Measurements from ENCODE around the gene CDH23.

Gene CDH23

DNA sequence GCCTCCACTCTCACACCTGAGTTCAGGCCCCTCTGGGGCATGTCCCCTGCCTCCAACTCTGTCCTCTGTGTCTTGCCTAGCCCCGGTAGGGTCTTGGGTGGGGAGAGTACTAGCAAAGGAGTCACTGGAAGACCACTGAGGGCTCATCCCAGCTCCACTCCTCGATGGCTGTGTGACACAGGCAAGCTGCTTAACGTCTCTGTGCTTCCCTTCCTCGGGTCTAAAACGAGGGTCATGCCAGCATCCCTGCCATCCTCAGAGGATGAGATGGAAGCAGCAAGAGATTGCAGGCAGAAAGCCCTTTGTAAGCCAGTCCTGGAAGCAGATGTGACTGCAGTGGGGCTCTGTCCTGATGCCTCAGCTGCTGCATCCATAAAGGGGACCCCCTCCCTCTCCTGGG lies 338.1 kb downstream of the CDH23 start:
- H3K4me3 ChIP-seq (ENCODE audit: low read depth, low read length): no peak overlapping the region
- no peak for DNase-seq (ENCODE audit: low read depth)
- TF ChIP-seq, protein P1, sequence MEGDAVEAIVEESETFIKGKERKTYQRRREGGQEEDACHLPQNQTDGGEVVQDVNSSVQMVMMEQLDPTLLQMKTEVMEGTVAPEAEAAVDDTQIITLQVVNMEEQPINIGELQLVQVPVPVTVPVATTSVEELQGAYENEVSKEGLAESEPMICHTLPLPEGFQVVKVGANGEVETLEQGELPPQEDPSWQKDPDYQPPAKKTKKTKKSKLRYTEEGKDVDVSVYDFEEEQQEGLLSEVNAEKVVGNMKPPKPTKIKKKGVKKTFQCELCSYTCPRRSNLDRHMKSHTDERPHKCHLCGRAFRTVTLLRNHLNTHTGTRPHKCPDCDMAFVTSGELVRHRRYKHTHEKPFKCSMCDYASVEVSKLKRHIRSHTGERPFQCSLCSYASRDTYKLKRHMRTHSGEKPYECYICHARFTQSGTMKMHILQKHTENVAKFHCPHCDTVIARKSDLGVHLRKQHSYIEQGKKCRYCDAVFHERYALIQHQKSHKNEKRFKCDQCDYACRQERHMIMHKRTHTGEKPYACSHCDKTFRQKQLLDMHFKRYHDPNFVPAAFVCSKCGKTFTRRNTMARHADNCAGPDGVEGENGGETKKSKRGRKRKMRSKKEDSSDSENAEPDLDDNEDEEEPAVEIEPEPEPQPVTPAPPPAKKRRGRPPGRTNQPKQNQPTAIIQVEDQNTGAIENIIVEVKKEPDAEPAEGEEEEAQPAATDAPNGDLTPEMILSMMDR (IDR thresholded peaks at IDR 0.05; ENCODE audit: low read depth, low read length, missing control alignments): no peak
- in situ Hi-C loops (cut with HindIII; ENCODE audit: low sequenced_read_pairs): no loop called here

- TF ChIP-seq, protein P1 (IDR thresholded peaks at IDR 0.05; ENCODE audit: low read depth, low read length, missing control alignments): no peak
- DNase-seq (ENCODE audit: low read depth): no peak
- in situ Hi-C loops (cut with HindIII; ENCODE audit: low sequenced_read_pairs): no loop called here
- no peak overlapping the region for H3K4me3 ChIP-seq (ENCODE audit: low read depth, low read length)
Observed at GRCh38 chr10:71735709-71736569, 339.2 kb downstream of the CDH23 start.

DNA sequence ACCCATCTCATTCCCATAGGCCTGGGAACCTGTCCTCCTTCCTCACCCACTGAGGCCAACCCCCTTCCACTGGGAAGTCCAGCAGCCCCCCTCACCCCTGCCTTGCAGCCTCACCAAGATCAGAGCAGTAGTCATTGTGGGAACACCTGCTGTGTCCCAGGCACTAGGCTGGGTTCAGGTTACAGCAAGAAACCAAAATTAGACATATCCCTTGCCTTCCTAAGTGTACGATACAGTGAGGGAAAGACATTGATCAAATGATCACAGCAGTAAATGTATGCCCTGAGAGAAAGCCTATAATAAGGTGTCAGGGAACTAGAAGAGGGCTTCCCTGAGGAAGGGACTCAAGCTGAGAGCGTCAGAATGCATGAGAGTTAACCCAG lies 339.8 kb downstream of the CDH23 start:
- DNase-seq (ENCODE audit: low read depth): no peak
- TF ChIP-seq, protein P1 (IDR thresholded peaks at IDR 0.05; ENCODE audit: low read depth, low read length, missing control alignments): no peak
- H3K4me3 ChIP-seq (ENCODE audit: low read depth, low read length): no peak overlapping the region
- in situ Hi-C loops (cut with HindIII; ENCODE audit: low sequenced_read_pairs): no loop called here

DNA sequence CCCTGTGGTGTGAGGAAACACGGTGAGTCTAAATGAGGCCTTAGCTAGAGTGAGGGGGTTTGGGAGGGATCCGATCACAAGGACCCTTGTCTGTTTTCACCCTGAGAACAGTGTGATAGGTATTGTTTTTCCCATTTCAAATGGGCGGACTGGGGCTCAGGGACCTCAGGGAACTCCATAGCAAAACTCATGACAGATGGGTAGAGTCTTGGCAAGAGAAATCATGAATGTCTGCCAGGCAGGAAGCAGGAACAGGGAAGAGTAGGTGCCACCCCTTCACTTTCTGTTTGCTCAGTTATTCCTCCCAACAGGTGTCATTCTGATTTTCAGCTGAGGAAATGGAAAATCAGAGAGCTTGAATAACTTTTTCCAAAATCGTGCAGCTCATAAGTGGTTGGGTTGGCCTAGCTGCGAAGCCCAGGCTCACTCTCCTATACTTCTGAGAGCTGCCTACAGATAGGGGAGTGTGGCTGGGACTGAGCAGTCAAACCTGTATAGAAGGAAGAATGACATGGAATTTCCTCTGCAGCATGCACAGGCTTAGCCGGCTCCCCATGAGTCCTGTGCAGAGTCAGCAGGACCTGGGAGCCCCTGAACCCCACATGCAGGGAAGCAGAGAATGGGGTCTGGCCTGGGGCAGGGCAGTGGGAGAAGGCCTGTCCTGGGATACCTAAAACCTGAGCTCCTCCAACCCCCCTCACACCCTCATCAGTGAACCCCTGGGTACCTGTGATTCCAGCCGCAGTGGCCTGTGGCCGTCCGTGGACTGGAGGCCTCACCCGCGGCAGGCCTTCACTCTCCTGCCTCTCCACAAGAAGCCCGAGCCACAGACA lies 340.5 kb downstream of the CDH23 start:
- in situ Hi-C loops (cut with HindIII; ENCODE audit: low sequenced_read_pairs): no loop called here
- TF ChIP-seq, protein P1 (IDR thresholded peaks at IDR 0.05; ENCODE audit: low read depth, low read length, missing control alignments): no peak
- no peak for DNase-seq (ENCODE audit: low read depth)
- H3K4me3 ChIP-seq (ENCODE audit: low read depth, low read length): no peak overlapping the region

DNA sequence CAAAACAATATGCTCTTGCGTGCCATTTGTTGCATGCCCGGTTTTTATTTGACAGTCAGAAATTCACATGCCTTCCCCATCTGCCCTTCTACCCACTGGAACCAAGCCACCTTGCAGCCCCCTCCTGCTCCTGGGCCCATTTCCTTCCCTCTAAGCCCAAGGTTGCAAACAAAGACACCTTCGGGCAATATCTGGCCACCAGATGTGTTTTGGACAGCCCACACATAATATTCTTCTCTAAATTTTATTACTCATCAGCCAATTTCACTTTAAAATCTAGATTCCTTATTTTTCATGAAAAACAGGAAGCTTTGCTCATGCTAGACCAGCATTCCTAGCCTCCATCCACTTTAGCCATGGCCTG lies 341.1 kb downstream of the CDH23 start:
- DNase-seq (ENCODE audit: low read depth): no peak
- in situ Hi-C loops (cut with HindIII; ENCODE audit: low sequenced_read_pairs): no loop called here
- H3K4me3 ChIP-seq (ENCODE audit: low read depth, low read length): no peak overlapping the region
- TF ChIP-seq, protein P1 (IDR thresholded peaks at IDR 0.05; ENCODE audit: low read depth, low read length, missing control alignments): no peak

DNA sequence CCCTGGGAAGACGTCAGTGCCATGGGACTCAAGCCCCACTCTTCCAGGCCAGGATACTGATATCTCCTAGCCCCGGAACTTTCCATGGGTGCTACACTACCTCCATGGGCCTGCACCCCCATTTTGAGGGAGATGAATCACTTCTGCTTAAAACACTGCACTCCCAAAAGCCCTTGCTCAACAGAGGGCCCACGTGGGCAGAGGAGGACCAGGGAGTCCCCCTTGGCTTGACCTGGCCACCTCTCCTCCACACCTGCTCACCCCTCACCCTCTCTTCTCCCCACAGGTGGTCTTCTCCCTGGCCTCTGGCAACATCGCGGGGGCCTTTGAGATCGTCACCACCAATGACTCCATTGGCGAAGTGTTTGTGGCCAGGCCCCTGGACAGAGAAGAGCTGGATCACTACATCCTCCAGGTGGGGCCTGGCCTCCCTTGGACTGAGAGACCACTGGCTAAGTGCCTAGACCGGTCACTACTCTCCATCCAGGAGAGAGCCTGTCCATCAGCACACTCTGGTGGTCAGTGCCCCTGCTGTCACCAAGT lies 342.7 kb downstream of the CDH23 start:
- no peak overlapping the region for H3K4me3 ChIP-seq (ENCODE audit: low read depth, low read length)
- TF ChIP-seq, protein P1 (IDR thresholded peaks at IDR 0.05; ENCODE audit: low read depth, low read length, missing control alignments): no peak
- no peak for DNase-seq (ENCODE audit: low read depth)
- in situ Hi-C loops (cut with HindIII; ENCODE audit: low sequenced_read_pairs): no loop called here

Measured in astrocyte of the cerebellum (primary cell).